SJCRH30 (cell line): ENCODE data around the gene GRIN2A. TPM values are rescaled to one million over a fixed set of nuclear protein-coding genes. Genes with fewer than 3 reads are reported as not detected.

Experiments used
- DNase-seq, 2 experiments: peaks; one replicate each; pipeline ENCODE4 v3.0.0-alpha.2; 2015 to 2020
- H3K27ac ChIP-seq: fragments of 250-450 bp; sonication (Bioruptor Pico); 2 replicates; pipeline ENCODE4 v1.5.1; 2020; ENCODE audit warnings: mild to moderate bottlenecking, moderate library complexity
- H3K27me3 ChIP-seq: fragments of 250-450 bp; sonication (Bioruptor Pico); 2 replicates; pipeline ENCODE4 v1.5.1; 2020; ENCODE audit warnings: mild to moderate bottlenecking, moderate library complexity
- H3K36me3 ChIP-seq: fragments of 250-450 bp; sonication (Bioruptor Pico); 2 replicates; pipeline ENCODE4 v1.5.1; 2020; ENCODE audit warnings: mild to moderate bottlenecking, moderate library complexity
- H3K4me1 ChIP-seq: fragments of 250-450 bp; sonication (Bioruptor Pico); 2 replicates; pipeline ENCODE4 v1.5.1; 2020; ENCODE audit warnings: mild to moderate bottlenecking, moderate library complexity
- H3K4me3 ChIP-seq: fragments of 250-450 bp; sonication (Bioruptor Pico); 2 replicates; pipeline ENCODE4 v1.5.1; 2020; ENCODE audit warnings: mild to moderate bottlenecking, moderate library complexity
- H3K9me3 ChIP-seq: fragments of 250-450 bp; sonication (Bioruptor Pico); replicated peaks from 2 replicates; pipeline ENCODE4 v1.5.1; 2020; ENCODE audit warnings: mild to moderate bottlenecking, moderate library complexity
- total RNA-seq: library from RNA; depleted of rRNA; stranded (reverse); fragments of >200 nt; shearing (Covaris generic); gene quantifications from 2 replicates; pipeline ENCODE4 v1.2.3, GENCODE V29; 2014

Gene GRIN2A
- total RNA-seq, 1 experiment from 2014 or later, result 0.38 TPM

DNA sequence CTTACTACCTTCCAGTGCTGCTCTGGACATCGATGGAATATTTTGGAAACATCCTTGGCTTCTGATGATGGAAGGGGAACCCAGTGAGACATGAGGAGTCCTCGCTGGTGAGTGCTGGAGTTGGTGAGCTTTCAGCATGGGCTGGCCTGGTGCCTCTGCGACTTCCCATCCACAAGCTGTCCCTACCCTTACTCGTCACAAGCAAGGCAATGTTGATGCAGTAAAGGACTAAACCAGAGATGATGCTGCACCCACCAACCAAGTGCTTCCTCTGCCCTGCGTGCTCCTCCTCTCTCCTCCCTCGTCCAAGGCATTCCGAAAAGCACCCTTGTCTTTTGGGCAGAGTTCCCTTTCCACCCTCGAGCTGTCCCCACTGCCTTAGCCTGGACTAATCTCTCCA is 154.7 kb downstream of the GRIN2A start:
- Histone ChIP-seq H3K4me3 (no peak overlapping the region), H3K36me3 (no peaks in the 10 kb centered on the region), H3K27me3 (no peaks in the 10 kb centered on the region), H3K27ac (no peak overlapping the region), H3K4me1 (no peaks in the 10 kb centered on the region), H3K9me3 (no peaks in the 10 kb centered on the region)
- no peak for DNase-seq

- no peak overlapping the region for H3K27ac ChIP-seq
- no peaks in the 10 kb centered on the region for H3K9me3 ChIP-seq
- no peaks in the 10 kb centered on the region for H3K4me1 ChIP-seq
- no peaks in the 10 kb centered on the region for H3K36me3 ChIP-seq
- no peak overlapping the region for H3K4me3 ChIP-seq
- no peaks in the 10 kb centered on the region for H3K27me3 ChIP-seq
- DNase-seq, result no peak
Observed at GRCh38 chr16:10026593-10026992, 155.6 kb downstream of the GRIN2A start.

- Histone ChIP-seq H3K4me1 (no peaks in the 10 kb centered on the region), H3K9me3 (no peaks in the 10 kb centered on the region), H3K27ac (no peak overlapping the region), H3K36me3 (no peaks in the 10 kb centered on the region), H3K4me3 (no peak overlapping the region), H3K27me3 (no peaks in the 10 kb centered on the region)
- no peak for DNase-seq
Observed at GRCh38 chr16:10022098-10022497, 160.1 kb downstream of the GRIN2A start.

GRCh38 chr16:10020866-10021265 is 161.4 kb downstream of the GRIN2A start:
- Histone ChIP-seq H3K4me3 (no peak overlapping the region), H3K9me3 (no peaks in the 10 kb centered on the region), H3K27ac (no peak overlapping the region), H3K36me3 (no peaks in the 10 kb centered on the region), H3K4me1 (no peaks in the 10 kb centered on the region), H3K27me3 (no peaks in the 10 kb centered on the region)
- no peak for DNase-seq

- H3K4me1 ChIP-seq, result no peaks in the 10 kb centered on the region
- H3K27ac ChIP-seq, result no peak overlapping the region
- DNase-seq, result no peak
- no peaks in the 10 kb centered on the region for H3K27me3 ChIP-seq
- no peaks in the 10 kb centered on the region for H3K9me3 ChIP-seq
- no peaks in the 10 kb centered on the region for H3K36me3 ChIP-seq
- no peak overlapping the region for H3K4me3 ChIP-seq
Observed at GRCh38 chr16:10016752-10017151, 165.5 kb downstream of the GRIN2A start.

DNA sequence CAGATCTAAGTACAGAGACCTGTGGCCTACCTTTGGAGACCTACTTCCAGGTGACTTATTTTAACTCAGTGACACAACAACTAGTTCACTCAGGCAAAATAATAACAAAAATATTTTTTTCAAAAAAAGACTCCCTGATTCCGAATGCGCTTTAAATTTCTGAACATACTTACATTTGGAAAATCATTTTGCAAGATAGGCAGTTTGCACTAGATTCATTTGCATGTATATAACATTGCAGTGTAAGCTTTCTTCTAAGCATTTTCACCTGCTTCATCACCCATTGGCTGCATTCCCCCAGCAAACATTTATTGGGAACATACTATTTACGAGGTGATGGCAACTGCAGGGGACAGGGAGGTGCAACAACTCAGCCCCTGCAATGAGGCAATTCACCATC is 166.8 kb downstream of the GRIN2A start:
- no peak overlapping the region for H3K4me3 ChIP-seq
- DNase-seq, result no peak
- H3K4me1 ChIP-seq, result no peaks in the 10 kb centered on the region
- no peaks in the 10 kb centered on the region for H3K27me3 ChIP-seq
- no peaks in the 10 kb centered on the region for H3K9me3 ChIP-seq
- no peaks in the 10 kb centered on the region for H3K36me3 ChIP-seq
- no peak overlapping the region for H3K27ac ChIP-seq

GRCh38 chr16:10013774-10014173 is 168.5 kb downstream of the GRIN2A start:
- no peaks in the 10 kb centered on the region for H3K9me3 ChIP-seq
- H3K4me3 ChIP-seq, result no peak overlapping the region
- no peak for DNase-seq
- H3K4me1 ChIP-seq, result no peaks in the 10 kb centered on the region
- H3K36me3 ChIP-seq, result no peaks in the 10 kb centered on the region
- H3K27ac ChIP-seq, result no peak overlapping the region
- H3K27me3 ChIP-seq, result no peaks in the 10 kb centered on the region

GRCh38 chr16:10013364-10013763 is 168.9 kb downstream of the GRIN2A start:
- H3K4me3 ChIP-seq, result no peak overlapping the region
- DNase-seq, result no peak
- H3K9me3 ChIP-seq, result no peaks in the 10 kb centered on the region
- H3K36me3 ChIP-seq, result no peaks in the 10 kb centered on the region
- no peak overlapping the region for H3K27ac ChIP-seq
- H3K27me3 ChIP-seq, result no peaks in the 10 kb centered on the region
- H3K4me1 ChIP-seq, result no peaks in the 10 kb centered on the region

GRCh38 chr16:10009684-10010083 is 172.5 kb downstream of the GRIN2A start:
- Histone ChIP-seq H3K27ac (no peak overlapping the region), H3K4me1 (no peaks in the 10 kb centered on the region), H3K36me3 (no peaks in the 10 kb centered on the region), H3K9me3 (no peaks in the 10 kb centered on the region), H3K4me3 (no peak overlapping the region), H3K27me3 (no peaks in the 10 kb centered on the region)
- no peak for DNase-seq

DNA sequence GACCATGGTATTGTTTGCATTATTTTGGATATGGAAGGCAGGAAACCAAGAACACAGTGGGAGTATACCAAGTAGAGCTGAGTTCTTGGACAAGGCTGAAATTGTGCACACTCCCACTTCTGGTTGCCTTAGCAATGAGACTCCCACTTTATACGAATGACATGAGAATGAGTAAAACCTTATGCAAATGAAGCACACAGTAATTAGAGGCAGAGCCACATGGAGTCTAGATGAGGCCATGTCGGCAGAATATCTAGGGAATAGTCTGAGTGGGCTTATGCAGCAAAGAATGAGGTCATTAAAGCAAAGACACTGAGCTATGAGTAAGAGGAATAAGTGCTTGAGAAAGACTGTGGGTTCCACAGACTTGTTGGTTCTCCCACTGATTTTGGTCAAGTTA is 178.7 kb downstream of the GRIN2A start:
- H3K27ac ChIP-seq, result no peak overlapping the region
- no peaks in the 10 kb centered on the region for H3K9me3 ChIP-seq
- no peaks in the 10 kb centered on the region for H3K4me1 ChIP-seq
- no peaks in the 10 kb centered on the region for H3K36me3 ChIP-seq
- no peak overlapping the region for H3K4me3 ChIP-seq
- H3K27me3 ChIP-seq, result no peaks in the 10 kb centered on the region
- no peak for DNase-seq

GRCh38 chr16:10001258-10001775 is 180.9 kb downstream of the GRIN2A start:
- Histone ChIP-seq H3K27me3 (no peaks in the 10 kb centered on the region), H3K4me1 (no peaks in the 10 kb centered on the region), H3K9me3 (no peaks in the 10 kb centered on the region), H3K4me3 (no peak overlapping the region), H3K36me3 (no peaks in the 10 kb centered on the region), H3K27ac (no peak overlapping the region)
- DNase-seq, result no peak

GRCh38 chr16:9996221-9996620 is 186.0 kb downstream of the GRIN2A start:
- no peak overlapping the region for H3K27ac ChIP-seq
- no peaks in the 10 kb centered on the region for H3K36me3 ChIP-seq
- no peak overlapping the region for H3K4me3 ChIP-seq

DNA sequence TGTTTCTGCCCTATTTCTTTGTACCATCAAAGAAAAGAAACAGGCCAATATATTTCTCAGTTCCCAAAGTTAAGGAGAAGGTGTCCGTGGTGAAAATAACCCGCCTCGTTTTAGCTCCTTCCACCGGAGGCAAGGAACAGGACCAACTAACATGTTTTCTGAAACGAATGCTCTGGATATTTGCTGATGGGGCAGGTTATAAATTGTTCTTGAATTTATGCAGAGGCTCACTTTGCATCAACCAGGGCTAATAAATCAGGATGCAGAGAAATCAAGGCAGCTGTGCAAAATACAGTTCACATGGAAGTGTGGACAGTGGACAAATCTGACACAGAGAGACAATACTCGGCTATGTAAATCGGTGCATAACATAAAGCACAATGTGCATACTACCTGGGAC is 189.8 kb downstream of the GRIN2A start:
- no peak for DNase-seq
- no peaks in the 10 kb centered on the region for H3K9me3 ChIP-seq
- no peaks in the 10 kb centered on the region for H3K27me3 ChIP-seq
- H3K4me1 ChIP-seq, result no peaks in the 10 kb centered on the region
- no peak overlapping the region for H3K4me3 ChIP-seq
- H3K27ac ChIP-seq, result no peak overlapping the region
- no peaks in the 10 kb centered on the region for H3K36me3 ChIP-seq

More at GRCh38 chr16:9996221-9996620, 186.0 kb downstream of the GRIN2A start:
- no peak for DNase-seq
- Histone ChIP-seq H3K27me3 (no peaks in the 10 kb centered on the region), H3K9me3 (no peaks in the 10 kb centered on the region), H3K4me1 (no peaks in the 10 kb centered on the region)

DNA sequence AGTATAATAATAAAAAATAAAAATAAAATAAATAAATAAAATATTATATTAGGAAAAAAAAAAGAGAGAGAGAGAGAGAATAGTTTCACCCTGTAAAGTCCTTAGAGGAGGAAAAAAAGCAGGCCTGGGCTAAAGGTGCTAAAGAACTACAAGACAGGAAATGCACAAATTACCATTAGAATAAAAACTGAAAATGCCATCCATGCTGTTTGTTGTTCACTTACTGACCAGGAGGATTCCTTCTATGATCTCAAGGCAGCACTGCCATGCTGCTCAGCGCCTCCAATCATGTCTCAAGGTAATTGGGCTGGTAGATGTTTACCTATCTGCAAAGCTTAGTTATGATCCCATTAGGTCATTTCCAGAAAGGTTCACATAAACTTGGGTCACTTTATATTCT is 201.2 kb downstream of the GRIN2A start:
- Histone ChIP-seq H3K36me3 (no peaks in the 10 kb centered on the region), H3K27me3 (no peaks in the 10 kb centered on the region), H3K4me3 (no peak overlapping the region), H3K9me3 (no peaks in the 10 kb centered on the region), H3K4me1 (no peaks in the 10 kb centered on the region), H3K27ac (no peak overlapping the region)
- DNase-seq, result no peak

DNA sequence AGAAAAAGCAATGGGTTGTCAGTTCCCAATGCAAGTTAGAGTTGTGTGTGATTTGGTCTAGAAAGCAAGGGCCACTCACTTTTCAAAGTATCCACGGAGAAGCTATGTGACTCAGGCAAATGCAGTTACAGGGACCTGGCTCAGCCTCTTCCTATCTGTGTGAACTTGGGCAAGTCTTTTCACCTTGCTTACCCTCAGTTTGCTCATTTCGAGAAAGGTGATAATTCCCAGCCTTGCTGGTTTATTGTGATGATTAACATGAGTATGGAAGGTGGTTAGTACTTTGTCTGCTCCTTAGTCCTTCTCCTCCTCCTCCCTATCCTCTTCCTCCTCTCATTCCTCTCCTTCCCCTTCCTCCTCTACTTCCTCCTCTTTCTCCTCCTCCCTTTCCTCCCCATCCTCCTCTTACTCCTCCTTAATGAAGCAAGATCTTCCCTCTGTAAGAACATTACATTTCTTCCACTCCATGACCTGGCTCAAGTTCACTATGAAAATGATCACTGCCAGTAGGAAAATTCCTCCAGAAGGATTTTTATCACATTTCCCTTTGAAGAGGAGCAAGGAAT is 204.0 kb downstream of the GRIN2A start:
- DNase-seq, result no peak
- H3K36me3 ChIP-seq, result no peaks in the 10 kb centered on the region
- no peak overlapping the region for H3K27ac ChIP-seq
- no peaks in the 10 kb centered on the region; the same call in 1 of the 2 replicates for H3K27me3 ChIP-seq
- H3K9me3 ChIP-seq, result no peaks in the 10 kb centered on the region
- H3K4me3 ChIP-seq, result no peak overlapping the region
- no peaks in the 10 kb centered on the region for H3K4me1 ChIP-seq

DNA sequence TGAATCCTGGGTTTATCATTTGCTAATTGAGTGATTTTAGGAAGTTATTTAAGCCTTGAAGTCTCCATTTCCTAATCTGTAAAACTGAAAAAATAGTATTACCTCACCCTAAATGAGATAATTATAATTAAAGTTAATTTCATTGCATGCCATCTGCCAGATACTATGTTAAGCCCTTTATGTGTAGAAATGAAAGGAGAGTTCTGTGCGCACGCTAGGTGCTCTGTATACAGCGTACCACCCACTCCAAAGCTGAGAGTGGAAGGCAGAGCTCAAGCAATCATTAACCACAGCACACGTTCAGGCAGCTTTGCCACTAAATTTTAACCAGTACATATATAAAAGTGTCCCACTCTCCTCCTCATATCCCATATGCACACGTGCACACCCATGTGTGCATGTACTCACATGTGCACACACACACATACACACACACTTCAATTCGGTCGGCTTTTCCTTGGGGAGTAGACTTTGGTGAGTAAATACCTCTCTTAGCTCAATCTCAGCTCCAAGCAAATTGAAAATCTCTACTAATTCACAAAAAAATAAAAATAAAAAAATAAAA is 204.8 kb downstream of the GRIN2A start:
- Histone ChIP-seq H3K27ac (no peak overlapping the region), H3K27me3 (no peaks in the 10 kb centered on the region; the same call in 1 of the 2 replicates), H3K4me3 (no peak overlapping the region), H3K4me1 (no peaks in the 10 kb centered on the region), H3K36me3 (no peaks in the 10 kb centered on the region), H3K9me3 (no peaks in the 10 kb centered on the region)
- DNase-seq, result no peak
